ENCODE measurements around the gene IDH3A.

GRCh38 chr15:78205337-78205736 lies 56.2 kb downstream of the IDH3A start:
- no peak for TF ChIP-seq CTCF (conservative IDR thresholded peaks at IDR 0.05 in 1 of 2, IDR thresholded peaks at IDR 0.05 in 1 of 2; ENCODE audit: low read depth in 1 of 2, low read length in 2 of 2)
- no peak for TF ChIP-seq EZH2 (IDR thresholded peaks at IDR 0.05; ENCODE audit: low read length, missing control alignments)

Measured in fibroblast of lung (primary cell).